OCI-LY3 (cell line): ENCODE measurements around the gene BCL7A.

Experiments
- CTCF ChIP-seq: fragments of 200-600, 300-600 bp; sonication (generic); IDR thresholded peaks from 2 replicates; pipeline ENCODE4 v1.5.1; 2014; ENCODE audit warnings: antibody characterized with exemption, low read length, low read depth
- EZH2phosphoT487 ChIP-seq: fragments of 200-600 bp; shearing (Covaris generic); IDR thresholded peaks from 2 replicates; pipeline ENCODE4 v1.6.1; 2018; ENCODE audit warnings: antibody characterized with exemption, mixed run types, low read depth

- no peak for TF ChIP-seq CTCF
- no peak for TF ChIP-seq EZH2phosphoT487
Observed at GRCh38 chr12:122050706-122051105, 29.0 kb downstream of the BCL7A start.
